ENCODE results near the gene SLC24A3. TPM values are rescaled to one million over a fixed set of nuclear protein-coding genes. Genes with fewer than 3 reads are reported as not detected.
A peak's percentile ranks its signal among the peaks of the same experiment; 100 is the strongest.
"Not testable (repeated sequence)": the region's sequence is repeated elsewhere in the genome, so short reads cannot be mapped to it uniquely, and the experiment has no call there.

The SLC24A3 gene
- total RNA-seq, 1 donor from 2014 or later, result 1.4 TPM

- intact Hi-C loops (cut with DNase I), result no loop called here
- ATAC-seq (no peak), DNase-seq (ENCODE audit: missing footprints) (no peak)
Measured at GRCh38 chr20:19652591-19653026, 440.2 kb downstream of the SLC24A3 start.

- ATAC-seq (no peak), DNase-seq (ENCODE audit: missing footprints) (no peak)
- intact Hi-C loops (cut with DNase I), result no loop called here
Measured at GRCh38 chr20:19653327-19653726, 440.9 kb downstream of the SLC24A3 start.

- intact Hi-C loops (cut with DNase I), result no loop called here
- no peak for ATAC-seq
- DNase-seq (ENCODE audit: missing footprints), result no peak
Measured at GRCh38 chr20:19654921-19655320, 442.5 kb downstream of the SLC24A3 start.

- intact Hi-C loops (cut with DNase I), result no loop called here
- no peak for ATAC-seq
- no peak for DNase-seq (ENCODE audit: missing footprints)
Measured at GRCh38 chr20:19658137-19658536, 445.7 kb downstream of the SLC24A3 start.

GRCh38 chr20:19659448-19659847 lies 447.0 kb downstream of the SLC24A3 start:
- intact Hi-C loops (cut with DNase I), result no loop called here
- DNase-seq (ENCODE audit: missing footprints) (no peak), ATAC-seq (no peak)

- DNase-seq (ENCODE audit: missing footprints), result no peak
- no peak for ATAC-seq
- intact Hi-C loops (cut with DNase I), result loop anchor here (5.0 kb wide), 3 partner anchors 34 to 1029 kb away; no protein-coding TSS in a partner anchor
Measured at GRCh38 chr20:19660808-19661378, 448.5 kb downstream of the SLC24A3 start.

GRCh38 chr20:19661717-19662636 lies 449.5 kb downstream of the SLC24A3 start:
- ATAC-seq, result peak; percentile 70
- no peak for DNase-seq (ENCODE audit: missing footprints)
- intact Hi-C loops (cut with DNase I), result loop anchor here (2.0 to 5.0 kb wide), 4 partner anchors 35 to 1030 kb away; no protein-coding TSS in a partner anchor

GRCh38 chr20:19662637-19662995 lies 450.2 kb downstream of the SLC24A3 start:
- no peak for ATAC-seq
- no peak for DNase-seq (ENCODE audit: missing footprints)
- intact Hi-C loops (cut with DNase I), result loop anchor here (2.0 to 5.0 kb wide), 4 partner anchors 35 to 1030 kb away; no protein-coding TSS in a partner anchor

- intact Hi-C loops (cut with DNase I), result no loop called here
- no peak for DNase-seq (ENCODE audit: missing footprints)
- no peak for ATAC-seq
Measured at GRCh38 chr20:19668418-19668817, 456.0 kb downstream of the SLC24A3 start.

GRCh38 chr20:19670829-19671228 lies 458.4 kb downstream of the SLC24A3 start:
- intact Hi-C loops (cut with DNase I), result no loop called here

GRCh38 chr20:19671374-19671773 lies 458.9 kb downstream of the SLC24A3 start:
- intact Hi-C loops (cut with DNase I), result no loop called here
- no peak for ATAC-seq
- DNase-seq (ENCODE audit: missing footprints), result no peak

More at GRCh38 chr20:19670829-19671228, 458.4 kb downstream of the SLC24A3 start:
- no peak for ATAC-seq
- DNase-seq (ENCODE audit: missing footprints), result no peak

GRCh38 chr20:19672498-19672897 lies 460.1 kb downstream of the SLC24A3 start:
- ATAC-seq, result no peak
- intact Hi-C loops (cut with DNase I), result no loop called here
- no peak for DNase-seq (ENCODE audit: missing footprints)

GRCh38 chr20:19673575-19673974 lies 461.1 kb downstream of the SLC24A3 start:
- intact Hi-C loops (cut with DNase I), result no loop called here
- ATAC-seq, result no peak
- DNase-seq (ENCODE audit: missing footprints), result no peak

- intact Hi-C loops (cut with DNase I), result no loop called here
- DNase-seq (ENCODE audit: missing footprints) (no peak), ATAC-seq (no peak)
Measured at GRCh38 chr20:19676202-19676601, 463.8 kb downstream of the SLC24A3 start.

- ATAC-seq (no peak), DNase-seq (ENCODE audit: missing footprints) (no peak)
- intact Hi-C loops (cut with DNase I), result no loop called here
Measured at GRCh38 chr20:19677336-19677735, 464.9 kb downstream of the SLC24A3 start.

- ATAC-seq; DNase-seq (ENCODE audit: missing footprints); intact Hi-C loops (cut with DNase I): not testable (repeated sequence)
Measured at GRCh38 chr20:19678591-19678990, 466.1 kb downstream of the SLC24A3 start.

GRCh38 chr20:19679900-19680495 lies 467.6 kb downstream of the SLC24A3 start:
- DNase-seq (ENCODE audit: missing footprints) (no peak), ATAC-seq (no peak)
- intact Hi-C loops (cut with DNase I), result no loop called here

- no peak for ATAC-seq
- intact Hi-C loops (cut with DNase I), result no loop called here
- DNase-seq (ENCODE audit: missing footprints), result no peak
Measured at GRCh38 chr20:19682249-19682648, 469.8 kb downstream of the SLC24A3 start.

GRCh38 chr20:19683188-19683587 lies 470.7 kb downstream of the SLC24A3 start:
- DNase-seq (ENCODE audit: missing footprints), result no peak
- ATAC-seq, result no peak
- intact Hi-C loops (cut with DNase I), result no loop called here

- DNase-seq (ENCODE audit: missing footprints) (no peak), ATAC-seq (no peak)
- intact Hi-C loops (cut with DNase I), result no loop called here
Measured at GRCh38 chr20:19683822-19684221, 471.4 kb downstream of the SLC24A3 start.
